Measurements from ENCODE around the gene SSH2. TPM values are rescaled to one million over a fixed set of nuclear protein-coding genes. Genes with fewer than 3 reads are reported as not detected.
A peak's percentile ranks its signal among the peaks of the same experiment; 100 is the strongest.

SSH2 gene
- total and polyA plus RNA-seq, 8 donors = 23.5 to 85.5 (median 24.1) TPM

DNA sequence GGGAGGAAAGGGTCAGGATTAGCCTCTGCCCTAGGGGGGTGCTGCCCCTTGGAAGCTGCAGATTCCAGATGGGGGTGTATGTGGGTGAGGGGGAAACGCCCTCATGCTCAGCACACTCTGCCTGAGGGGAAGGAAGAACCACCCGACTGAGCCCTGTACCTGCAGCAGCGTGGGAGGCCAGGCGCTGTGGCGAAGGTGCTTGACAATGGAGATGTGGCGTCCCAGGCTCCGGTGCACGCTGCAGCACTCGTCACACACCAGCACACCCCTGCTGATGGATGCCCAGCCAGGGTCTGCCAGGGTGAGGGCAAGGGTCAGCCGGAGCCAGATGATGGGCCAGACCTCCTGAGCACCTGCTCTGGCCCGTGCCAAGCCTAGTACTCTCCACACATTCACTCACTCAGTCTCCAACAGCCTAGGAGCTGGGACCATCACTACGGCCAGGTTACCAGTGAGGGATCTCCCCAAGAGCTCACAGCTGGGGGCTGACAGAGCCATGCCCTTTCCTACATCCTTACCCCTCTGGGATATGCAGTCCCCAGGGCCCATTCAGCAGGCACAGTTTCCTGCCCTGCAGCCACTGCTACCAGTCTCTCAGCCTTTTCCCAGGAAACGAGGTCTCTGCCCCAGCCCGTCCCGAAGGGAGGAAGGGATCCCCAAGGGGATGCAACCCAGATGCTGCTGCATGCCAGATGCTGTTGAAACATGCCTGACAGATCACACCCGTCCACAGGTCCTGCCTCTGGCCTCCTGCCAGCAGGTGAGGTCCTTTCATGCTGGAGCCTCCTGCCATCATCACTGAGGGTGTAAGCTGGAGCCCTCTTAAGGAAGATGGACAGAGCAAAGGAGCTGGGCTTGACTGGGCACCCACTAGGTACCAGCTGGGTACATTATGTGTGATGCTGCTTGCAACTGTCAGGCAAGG, 346.4 kb downstream of the SSH2 start:
- peaks cover 15 to 63% of the 10 kb centered on the region in 2 donors for H3K4me1 ChIP-seq
- peaks cover 0 to 38% of the 10 kb centered on the region in 2 donors for H3K36me3 ChIP-seq
- intact Hi-C loops (cut with DNase I) = no loop called here
- no peak for ATAC-seq
- H3K9me3 ChIP-seq = no peaks in the 10 kb centered on the region
- H3K27me3 ChIP-seq = no peaks in the 10 kb centered on the region
- peak in 1 of 4 donors; percentile 62 for DNase-seq
- no peak overlapping the region for H3K4me3 ChIP-seq
- peak overlapping the region in 1 of 2 donors; percentile 68 for H3K27ac ChIP-seq
- TF ChIP-seq, protein P1, sequence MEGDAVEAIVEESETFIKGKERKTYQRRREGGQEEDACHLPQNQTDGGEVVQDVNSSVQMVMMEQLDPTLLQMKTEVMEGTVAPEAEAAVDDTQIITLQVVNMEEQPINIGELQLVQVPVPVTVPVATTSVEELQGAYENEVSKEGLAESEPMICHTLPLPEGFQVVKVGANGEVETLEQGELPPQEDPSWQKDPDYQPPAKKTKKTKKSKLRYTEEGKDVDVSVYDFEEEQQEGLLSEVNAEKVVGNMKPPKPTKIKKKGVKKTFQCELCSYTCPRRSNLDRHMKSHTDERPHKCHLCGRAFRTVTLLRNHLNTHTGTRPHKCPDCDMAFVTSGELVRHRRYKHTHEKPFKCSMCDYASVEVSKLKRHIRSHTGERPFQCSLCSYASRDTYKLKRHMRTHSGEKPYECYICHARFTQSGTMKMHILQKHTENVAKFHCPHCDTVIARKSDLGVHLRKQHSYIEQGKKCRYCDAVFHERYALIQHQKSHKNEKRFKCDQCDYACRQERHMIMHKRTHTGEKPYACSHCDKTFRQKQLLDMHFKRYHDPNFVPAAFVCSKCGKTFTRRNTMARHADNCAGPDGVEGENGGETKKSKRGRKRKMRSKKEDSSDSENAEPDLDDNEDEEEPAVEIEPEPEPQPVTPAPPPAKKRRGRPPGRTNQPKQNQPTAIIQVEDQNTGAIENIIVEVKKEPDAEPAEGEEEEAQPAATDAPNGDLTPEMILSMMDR (IDR thresholded peaks at IDR 0.05) = no peak

DNA sequence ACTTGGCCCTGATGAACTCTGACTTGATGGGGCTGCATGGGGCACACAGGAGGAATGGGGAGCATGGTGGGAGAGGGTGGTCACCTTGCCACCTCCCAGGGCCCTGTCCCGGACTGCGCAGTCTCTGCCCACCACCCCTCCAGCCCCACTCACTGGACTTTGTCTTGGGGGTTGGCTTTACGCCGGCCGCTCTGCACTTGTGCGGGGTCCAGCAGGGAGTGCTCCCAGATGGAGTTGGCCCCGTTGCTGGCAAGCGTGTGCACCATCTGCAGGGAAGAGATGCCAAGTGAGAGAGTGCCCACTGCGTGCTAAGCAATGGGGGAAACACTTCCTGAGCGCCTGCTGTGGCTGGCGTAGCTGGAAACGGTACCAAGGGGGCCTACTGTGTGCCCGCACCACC, 347.3 kb downstream of the SSH2 start:
- DNase-seq (peak in 1 of 4 donors; percentile 64), ATAC-seq (no peak)
- Histone ChIP-seq H3K27me3 (no peaks in the 10 kb centered on the region), H3K4me1 (peaks cover 8 to 55% of the 10 kb centered on the region in 2 donors), H3K9me3 (no peaks in the 10 kb centered on the region), H3K36me3 (peaks cover 0 to 46% of the 10 kb centered on the region in 2 donors), H3K27ac (no peak overlapping the region), H3K4me3 (no peak overlapping the region)
- TF ChIP-seq, protein P1 (IDR thresholded peaks at IDR 0.05) = no peak
- intact Hi-C loops (cut with DNase I) = no loop called here

DNA sequence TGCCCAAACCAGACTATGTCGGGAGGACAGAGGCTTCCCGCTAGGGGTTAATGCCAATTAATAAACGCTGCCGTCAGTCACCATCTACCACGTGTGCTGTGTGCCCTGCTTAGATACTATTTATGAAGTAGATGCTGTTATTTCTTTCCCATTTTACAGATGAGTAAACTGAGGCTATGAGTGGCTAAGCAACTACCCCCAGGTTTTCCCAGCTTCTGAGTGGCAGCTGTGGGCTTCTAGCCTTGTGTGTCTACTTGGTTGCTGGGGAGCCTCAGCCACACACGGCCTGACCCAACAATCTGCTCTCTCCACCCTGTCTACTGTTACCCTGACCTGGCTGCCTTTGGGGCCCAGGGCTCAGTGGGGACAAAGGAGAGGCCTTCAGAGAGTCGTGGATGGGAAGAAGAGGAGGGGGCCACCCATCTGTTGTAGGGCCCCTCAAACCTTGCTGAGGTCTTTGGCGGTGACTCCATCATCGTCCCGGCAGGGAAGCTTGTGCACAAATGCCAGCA, 347.7 kb downstream of the SSH2 start:
- ATAC-seq (no peak), DNase-seq (peak in 1 of 4 donors; percentile 35)
- TF ChIP-seq, protein P1 (IDR thresholded peaks at IDR 0.05) = no peak
- Histone ChIP-seq H3K27me3 (no peaks in the 10 kb centered on the region), H3K27ac (no peak overlapping the region), H3K4me1 (peaks cover 4 to 50% of the 10 kb centered on the region in 2 donors), H3K4me3 (no peak overlapping the region), H3K36me3 (peaks cover 0 to 51% of the 10 kb centered on the region in 2 donors), H3K9me3 (no peaks in the 10 kb centered on the region)
- intact Hi-C loops (cut with DNase I) = no loop called here

DNA sequence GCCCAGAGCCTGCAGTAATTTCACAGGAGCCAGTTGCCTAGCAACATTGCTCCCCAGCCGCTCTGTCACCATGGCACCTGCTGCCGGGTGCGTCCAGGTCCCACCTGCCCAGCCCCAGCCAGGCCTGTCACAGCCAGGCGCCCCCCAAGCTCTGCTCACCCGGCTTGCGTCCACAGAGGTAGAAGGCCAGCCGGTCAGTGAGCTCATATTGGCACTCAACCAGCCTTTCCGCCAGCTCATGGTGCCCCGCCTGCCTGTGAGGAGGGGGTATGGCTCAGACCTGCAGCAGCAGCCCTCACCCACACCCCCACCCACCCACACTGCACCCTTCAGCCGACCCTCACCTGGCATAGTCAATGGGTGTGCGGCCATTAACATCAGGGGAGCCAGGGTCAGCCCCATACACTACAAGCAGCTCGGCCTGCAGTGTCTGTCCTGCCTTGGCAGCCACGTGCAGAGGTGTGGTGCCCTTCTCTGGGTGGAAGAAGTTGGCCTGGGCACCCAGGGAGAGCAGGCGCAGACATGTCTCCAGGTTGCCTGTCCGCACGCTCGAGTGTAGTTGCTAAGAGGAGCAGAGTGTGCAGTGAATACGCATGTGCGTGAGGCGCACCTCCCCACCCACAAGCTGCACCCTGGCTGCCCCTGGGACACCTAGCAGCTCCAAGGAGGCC, 348.3 kb downstream of the SSH2 start:
- no peaks in the 10 kb centered on the region for H3K27me3 ChIP-seq
- DNase-seq = peak in 1 of 4 donors; percentile 67
- no peak overlapping the region for H3K27ac ChIP-seq
- no peak overlapping the region for H3K4me3 ChIP-seq
- H3K9me3 ChIP-seq = no peaks in the 10 kb centered on the region
- H3K36me3 ChIP-seq = peaks cover 0 to 57% of the 10 kb centered on the region in 2 donors
- ATAC-seq = no peak
- intact Hi-C loops (cut with DNase I) = no loop called here
- peaks cover 4 to 44% of the 10 kb centered on the region in 2 donors for H3K4me1 ChIP-seq
- TF ChIP-seq, protein P1 (IDR thresholded peaks at IDR 0.05) = no peak
